Mononuclear cell (primary cell): ENCODE data around the gene ZNF622. TPM values are rescaled to one million over a fixed set of nuclear protein-coding genes. Genes with fewer than 3 reads are reported as not detected.

ENCODE experiments used
- total RNA-seq: library from RNA; depleted of rRNA; stranded (reverse); fragments of >200 nt; gene quantifications from one replicate; pipeline ENCODE4 v1.2.3, GENCODE V29; 2012

ZNF622 gene
- total RNA-seq, 1 donor: 53.6 TPM

Other genes starting within 250 kb of the ZNF622 start
- gene RETREG1, start 151.2 kb upstream of the ZNF622 start, total RNA-seq: 14.7 TPM